PC-9 (cell line): Measurements from ENCODE around the gene TMCC1.

Source experiments
- EZH2 ChIP-seq: fragments of 200-600 bp; sonication (generic); IDR thresholded peaks from 2 replicates; pipeline ENCODE4 v1.8.0; 2017; ENCODE audit warnings: antibody characterized with exemption, low read depth
- TF ChIP-seq, protein P1 (sequence below): fragments of 200-600 bp; sonication (generic); conservative IDR thresholded peaks from 2 replicates; pipeline ENCODE4 v1.6.1; 2017; ENCODE audit warnings: mixed run types, antibody characterized with exemption, mild to moderate bottlenecking, moderate library complexity

DNA sequence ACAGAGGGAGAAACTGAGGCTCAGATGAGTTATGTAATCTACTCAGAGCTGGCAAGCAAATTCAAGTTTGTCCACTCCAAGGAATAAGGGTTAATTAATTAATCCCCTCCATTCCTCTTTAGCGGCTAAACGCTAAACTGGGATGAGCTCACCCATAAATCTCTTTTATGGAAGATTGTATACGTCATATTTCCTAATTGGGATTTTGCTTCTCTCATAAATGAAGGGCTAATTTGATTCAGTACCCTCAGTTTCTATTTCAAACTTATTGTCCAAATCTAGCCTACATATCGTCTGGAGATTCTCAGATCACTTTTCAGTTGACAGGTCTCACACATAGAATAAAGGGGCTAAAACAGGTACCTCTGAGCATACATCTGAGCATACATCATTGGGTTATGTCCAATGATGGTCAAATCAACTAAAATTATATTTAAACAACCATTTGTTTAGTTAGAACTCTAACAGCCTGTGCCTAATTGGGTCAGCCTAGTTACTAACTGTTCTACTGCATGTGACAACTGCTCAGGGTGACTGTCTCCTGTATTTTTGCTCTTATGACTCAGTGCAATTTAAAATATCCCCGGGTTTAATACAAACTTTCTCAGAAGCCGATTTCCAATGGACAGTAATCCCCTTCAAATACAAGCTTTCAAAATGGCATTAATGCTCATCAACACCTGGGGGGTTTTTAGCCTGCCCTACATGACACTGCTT is 229.4 kb downstream of the TMCC1 start:
- TF ChIP-seq, protein P1, sequence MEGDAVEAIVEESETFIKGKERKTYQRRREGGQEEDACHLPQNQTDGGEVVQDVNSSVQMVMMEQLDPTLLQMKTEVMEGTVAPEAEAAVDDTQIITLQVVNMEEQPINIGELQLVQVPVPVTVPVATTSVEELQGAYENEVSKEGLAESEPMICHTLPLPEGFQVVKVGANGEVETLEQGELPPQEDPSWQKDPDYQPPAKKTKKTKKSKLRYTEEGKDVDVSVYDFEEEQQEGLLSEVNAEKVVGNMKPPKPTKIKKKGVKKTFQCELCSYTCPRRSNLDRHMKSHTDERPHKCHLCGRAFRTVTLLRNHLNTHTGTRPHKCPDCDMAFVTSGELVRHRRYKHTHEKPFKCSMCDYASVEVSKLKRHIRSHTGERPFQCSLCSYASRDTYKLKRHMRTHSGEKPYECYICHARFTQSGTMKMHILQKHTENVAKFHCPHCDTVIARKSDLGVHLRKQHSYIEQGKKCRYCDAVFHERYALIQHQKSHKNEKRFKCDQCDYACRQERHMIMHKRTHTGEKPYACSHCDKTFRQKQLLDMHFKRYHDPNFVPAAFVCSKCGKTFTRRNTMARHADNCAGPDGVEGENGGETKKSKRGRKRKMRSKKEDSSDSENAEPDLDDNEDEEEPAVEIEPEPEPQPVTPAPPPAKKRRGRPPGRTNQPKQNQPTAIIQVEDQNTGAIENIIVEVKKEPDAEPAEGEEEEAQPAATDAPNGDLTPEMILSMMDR: no peak
- TF ChIP-seq EZH2: no peak
